ENCODE measurements around the gene MAP3K21. TPM values are rescaled to one million over a fixed set of nuclear protein-coding genes. Genes with fewer than 3 reads are reported as not detected.

MAP3K21 gene
- total RNA-seq, 6 experiments from 2014 or later, result 3.2 to 5.1 (median 3.8) TPM

GRCh38 chr1:233340031-233340555, 12.6 kb downstream of the MAP3K21 start:
- H3K9me3 ChIP-seq, result no peaks in the 10 kb centered on the region
- peak in 1 of 4 donors; percentile 15 for ATAC-seq
- TF ChIP-seq POLR2A (IDR thresholded peaks at IDR 0.05), result no peak
- TF ChIP-seq CTCF (IDR thresholded peaks at IDR 0.05), result no peak
- H3K36me3 ChIP-seq, result no peaks in the 10 kb centered on the region
- intact Hi-C loops (cut with DNase I), result no loop called here
- 94% methylated on average over 3 of the region's 3 CpGs for WGBS (ENCODE audit: insufficient coverage, low coverage, low lambda C conversion rate, missing lambda C conversion rate)
- H3K27me3 ChIP-seq, result no peaks in the 10 kb centered on the region
- no peak overlapping the region for H3K27ac ChIP-seq
- no peak for DNase-seq
- no peak overlapping the region for H3K4me3 ChIP-seq
- H3K4me1 ChIP-seq, result peaks cover 0 to 28% (median 6%) of the 10 kb centered on the region in 4 donors

- intact Hi-C loops (cut with DNase I), result no loop called here
- DNase-seq (no peak), ATAC-seq (peak in 1 of 4 donors; percentile 31)
- WGBS (ENCODE audit: insufficient coverage, low coverage, low lambda C conversion rate, missing lambda C conversion rate), result 66% methylated on average over 4 of the region's 4 CpGs
- no peaks in the 10 kb centered on the region for H3K27me3 ChIP-seq
- H3K9me3 ChIP-seq, result no peaks in the 10 kb centered on the region
- TF ChIP-seq POLR2A (IDR thresholded peaks at IDR 0.05) (no peak), CTCF (IDR thresholded peaks at IDR 0.05) (no peak)
- peaks cover 0 to 28% (median 6%) of the 10 kb centered on the region in 4 donors for H3K4me1 ChIP-seq
- H3K4me3 ChIP-seq, result no peak overlapping the region
- H3K36me3 ChIP-seq, result no peaks in the 10 kb centered on the region
- no peak overlapping the region for H3K27ac ChIP-seq
These were observed 13.5 kb downstream of the MAP3K21 start for GRCh38 chr1:233340966-233341516.

GRCh38 chr1:233342086-233342485, 14.6 kb downstream of the MAP3K21 start:
- intact Hi-C loops (cut with DNase I), result no loop called here
- Histone ChIP-seq H3K36me3 (no peaks in the 10 kb centered on the region), H3K4me1 (peaks cover 0 to 28% (median 6%) of the 10 kb centered on the region in 4 donors), H3K27ac (no peak overlapping the region), H3K27me3 (no peaks in the 10 kb centered on the region), H3K4me3 (no peak overlapping the region), H3K9me3 (no peaks in the 10 kb centered on the region)
- DNase-seq, result no peak
- ATAC-seq, result peak; percentile 15 to 48 (median 32)
- TF ChIP-seq POLR2A (IDR thresholded peaks at IDR 0.05), result no peak
- TF ChIP-seq CTCF (IDR thresholded peaks at IDR 0.05), result no peak

- Histone ChIP-seq H3K4me1 (peaks cover 0 to 28% (median 6%) of the 10 kb centered on the region in 4 donors), H3K27ac (no peak overlapping the region), H3K9me3 (no peaks in the 10 kb centered on the region), H3K27me3 (no peaks in the 10 kb centered on the region), H3K4me3 (peak overlapping the region in 1 of 3 donors; percentile 7), H3K36me3 (no peaks in the 10 kb centered on the region)
- ATAC-seq (peak; percentile 95 to 98 (median 97)), DNase-seq (peak; percentile 34 to 70 (median 64))
- 13% methylated on average over 1 of the region's 1 CpG for WGBS (ENCODE audit: insufficient coverage, low coverage, low lambda C conversion rate, missing lambda C conversion rate)
- intact Hi-C loops (cut with DNase I), result no loop called here
- TF ChIP-seq POLR2A (IDR thresholded peaks at IDR 0.05) (no peak), CTCF (IDR thresholded peaks at IDR 0.05) (no peak)
These were observed 15.7 kb downstream of the MAP3K21 start for GRCh38 chr1:233343262-233343661.

Data from right lobe of liver (tissue), 6 donors.